GM23338 (cell line): ENCODE data around the gene KCNAB1. TPM values are rescaled to one million over a fixed set of nuclear protein-coding genes. Genes with fewer than 3 reads are reported as not detected.

Experiments used
- ATAC-seq: fragments of 200-7000 bp; cut with Tn5 transposase; 3 replicates; pipeline ENCODE4 v1.9.1; 2020
- DNase-seq: peaks from one replicate; pipeline ENCODE4 v3.0.0-alpha.2; 2015; ENCODE audit warnings: low spot score
- H2AFZ ChIP-seq: fragments of 200-600 bp; sonication (generic); 2 replicates; pipeline ENCODE4 v1.8.0; 2016; ENCODE audit warnings: antibody characterized with exemption, mild to moderate bottlenecking, moderate library complexity
- H3F3A ChIP-seq: fragments of 200-600 bp; sonication (generic); replicated peaks from 2 replicates; pipeline ENCODE4 v1.8.0; 2017; ENCODE audit warnings: antibody characterized with exemption, mixed run types, low read depth
- H3K27ac ChIP-seq: fragments of 200-600 bp; sonication (generic); 2 replicates; pipeline ENCODE4 v1.6.1; 2016; ENCODE audit warnings: low read depth
- H3K27me3 ChIP-seq: fragments of 200-600 bp; sonication (generic); 2 replicates; pipeline ENCODE4 v1.8.0; 2016; ENCODE audit warnings: mild to moderate bottlenecking, mixed run types, moderate library complexity; ENCODE audit not compliant: insufficient read depth
- H3K36me3 ChIP-seq: fragments of 200-600 bp; sonication (generic); 2 replicates; pipeline ENCODE4 v1.8.0; 2016; ENCODE audit warnings: mild to moderate bottlenecking; ENCODE audit not compliant: insufficient read depth
- H3K4me1 ChIP-seq: fragments of 200-600 bp; sonication (generic); 2 replicates; pipeline ENCODE4 v1.8.0; 2016; ENCODE audit warnings: mild to moderate bottlenecking, moderate library complexity; ENCODE audit not compliant: insufficient read depth
- H3K4me2 ChIP-seq: fragments of 200-600 bp; sonication (generic); 2 replicates; pipeline ENCODE4 v1.7.1; 2017; ENCODE audit warnings: mixed run types
- H3K4me3 ChIP-seq: fragments of 200-600 bp; sonication (generic); 2 replicates; pipeline ENCODE4 v1.6.1; 2016; ENCODE audit warnings: mixed run types
- H3K79me2 ChIP-seq: fragments of 200-600 bp; sonication (generic); replicated peaks from 2 replicates; pipeline ENCODE4 v1.8.0; 2017; ENCODE audit warnings: mild to moderate bottlenecking; ENCODE audit not compliant: insufficient read depth
- H3K9me2 ChIP-seq: fragments of 200-600 bp; sonication (generic); 2 replicates; pipeline ENCODE4 v1.8.0; 2017; ENCODE audit not compliant: insufficient read depth
- H4K20me1 ChIP-seq: fragments of 200-600 bp; sonication (generic); replicated peaks from 2 replicates; pipeline ENCODE4 v1.8.0; 2017; ENCODE audit warnings: mild to moderate bottlenecking; ENCODE audit not compliant: insufficient read depth
- H3K27ac Mint-ChIP-seq: 2 replicates; pipeline ENCODE4 v1.8.0; 2020; ENCODE audit warnings: inconsistent platforms, mild to moderate bottlenecking, moderate library complexity, mixed read lengths
- H3K27me3 Mint-ChIP-seq: 3 replicates; pipeline ENCODE4 v1.8.0; 2022; ENCODE audit warnings: low read depth, mild to moderate bottlenecking, moderate library complexity, mixed read lengths, inconsistent platforms; ENCODE audit not compliant: insufficient read depth, poor library complexity
- H3K36me3 Mint-ChIP-seq: 3 replicates; pipeline ENCODE4 v1.8.0; 2021; ENCODE audit warnings: low read depth, mild to moderate bottlenecking, inconsistent platforms, moderate library complexity, mixed read lengths
- H3K4me1 Mint-ChIP-seq: 3 replicates; pipeline ENCODE4 v1.8.0; 2020; ENCODE audit warnings: mild to moderate bottlenecking, inconsistent platforms, mixed read lengths
- H3K4me3 Mint-ChIP-seq: 3 replicates; pipeline ENCODE4 v1.8.0; 2021; ENCODE audit warnings: moderate library complexity, mild to moderate bottlenecking, inconsistent platforms, mixed read lengths
- H3K9me3 Mint-ChIP-seq: 3 replicates; pipeline ENCODE4 v1.8.0; 2020; ENCODE audit warnings: moderate library complexity, mild to moderate bottlenecking, inconsistent platforms, mixed read lengths
- CREB1 ChIP-seq: fragments of 250-450 bp; sonication (Bioruptor Pico); IDR thresholded peaks from 2 replicates; pipeline ENCODE4 v1.5.0; 2020; ENCODE audit warnings: low read depth, mild to moderate bottlenecking, moderate library complexity
- JUNB ChIP-seq: IDR thresholded peaks from one replicate; pipeline ENCODE4 v1.6.1; 2016; ENCODE audit warnings: antibody characterized with exemption; ENCODE audit not compliant: unreplicated experiment
- NANOG ChIP-seq: IDR thresholded peaks from 2 replicates; pipeline ENCODE4 v1.6.1; 2016; ENCODE audit warnings: antibody characterized with exemption, borderline replicate concordance
- ZNF114 ChIP-seq: fragments of 250-450 bp; sonication (Bioruptor Pico); IDR thresholded peaks from 2 replicates; pipeline ENCODE4 v1.5.0; 2020; ENCODE audit warnings: mild to moderate bottlenecking, moderate library complexity
- polyA plus RNA-seq: library from polyadenylated mRNA; unstranded; fragments of >200 nt; fragmentation: Nextera tagmentation; extraction: Ambion mirVana; gene quantifications from 2 replicates; pipeline ENCODE4 v1.2.1, GENCODE V29; 2016
- total RNA-seq: library from RNA; depleted of rRNA; stranded (reverse); fragments of >200 nt; shearing (Covaris generic); gene quantifications from 2 replicates; pipeline ENCODE4 v1.2.3, GENCODE V29; 2014
- TF ChIP-seq, protein P1 (sequence below): IDR thresholded peaks from one replicate; pipeline ENCODE4 v1.6.1; 2018; ENCODE audit warnings: antibody characterized with exemption; ENCODE audit not compliant: unreplicated experiment
- TF ChIP-seq, protein P2 (sequence below): IDR thresholded peaks from 2 replicates; pipeline ENCODE4 v1.6.1; 2016; ENCODE audit warnings: antibody characterized with exemption
- TF ChIP-seq, protein P3 (sequence below), 2 experiments: fragments of 200-600 bp in 1 of 2; sonication (generic) in 1 of 2; conservative IDR thresholded peaks; 2 replicates each; pipeline versions ENCODE4 v1.5.1 to v1.6.1; 2016 to 2017; ENCODE audit warnings: antibody characterized with exemption in 2 of 2, low read depth in 2 of 2, mild to moderate bottlenecking in 2 of 2, moderate library complexity in 1 of 2

Gene KCNAB1
- total and polyA plus RNA-seq, 2 experiments from 2014 or later: 0.69 to 2.6 TPM

DNA sequence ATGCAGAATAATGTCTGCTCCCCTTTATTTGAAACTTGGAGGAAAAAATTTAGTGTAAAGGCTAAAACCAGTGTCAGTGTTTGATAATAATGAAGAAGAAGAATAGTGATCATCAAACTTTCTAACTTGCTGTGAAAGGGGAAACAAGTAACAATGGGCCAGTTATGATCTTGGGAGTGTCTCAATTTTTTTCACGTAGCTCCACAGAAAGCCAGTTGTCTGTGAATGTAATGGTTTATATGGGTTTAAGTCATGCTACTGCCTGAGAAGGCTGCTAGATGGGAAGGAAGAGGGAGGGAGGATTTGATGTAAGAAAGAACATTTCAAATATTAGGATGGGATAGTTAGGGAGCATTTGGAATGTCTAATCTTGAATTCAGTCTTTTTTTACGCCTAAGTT, 455.7 kb downstream of the KCNAB1 start (continued):
- no peak for TF ChIP-seq NANOG
- TF ChIP-seq, protein P1, sequence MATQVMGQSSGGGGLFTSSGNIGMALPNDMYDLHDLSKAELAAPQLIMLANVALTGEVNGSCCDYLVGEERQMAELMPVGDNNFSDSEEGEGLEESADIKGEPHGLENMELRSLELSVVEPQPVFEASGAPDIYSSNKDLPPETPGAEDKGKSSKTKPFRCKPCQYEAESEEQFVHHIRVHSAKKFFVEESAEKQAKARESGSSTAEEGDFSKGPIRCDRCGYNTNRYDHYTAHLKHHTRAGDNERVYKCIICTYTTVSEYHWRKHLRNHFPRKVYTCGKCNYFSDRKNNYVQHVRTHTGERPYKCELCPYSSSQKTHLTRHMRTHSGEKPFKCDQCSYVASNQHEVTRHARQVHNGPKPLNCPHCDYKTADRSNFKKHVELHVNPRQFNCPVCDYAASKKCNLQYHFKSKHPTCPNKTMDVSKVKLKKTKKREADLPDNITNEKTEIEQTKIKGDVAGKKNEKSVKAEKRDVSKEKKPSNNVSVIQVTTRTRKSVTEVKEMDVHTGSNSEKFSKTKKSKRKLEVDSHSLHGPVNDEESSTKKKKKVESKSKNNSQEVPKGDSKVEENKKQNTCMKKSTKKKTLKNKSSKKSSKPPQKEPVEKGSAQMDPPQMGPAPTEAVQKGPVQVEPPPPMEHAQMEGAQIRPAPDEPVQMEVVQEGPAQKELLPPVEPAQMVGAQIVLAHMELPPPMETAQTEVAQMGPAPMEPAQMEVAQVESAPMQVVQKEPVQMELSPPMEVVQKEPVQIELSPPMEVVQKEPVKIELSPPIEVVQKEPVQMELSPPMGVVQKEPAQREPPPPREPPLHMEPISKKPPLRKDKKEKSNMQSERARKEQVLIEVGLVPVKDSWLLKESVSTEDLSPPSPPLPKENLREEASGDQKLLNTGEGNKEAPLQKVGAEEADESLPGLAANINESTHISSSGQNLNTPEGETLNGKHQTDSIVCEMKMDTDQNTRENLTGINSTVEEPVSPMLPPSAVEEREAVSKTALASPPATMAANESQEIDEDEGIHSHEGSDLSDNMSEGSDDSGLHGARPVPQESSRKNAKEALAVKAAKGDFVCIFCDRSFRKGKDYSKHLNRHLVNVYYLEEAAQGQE: no peak
- TF ChIP-seq JUNB: no peak
- TF ChIP-seq, protein P2, sequence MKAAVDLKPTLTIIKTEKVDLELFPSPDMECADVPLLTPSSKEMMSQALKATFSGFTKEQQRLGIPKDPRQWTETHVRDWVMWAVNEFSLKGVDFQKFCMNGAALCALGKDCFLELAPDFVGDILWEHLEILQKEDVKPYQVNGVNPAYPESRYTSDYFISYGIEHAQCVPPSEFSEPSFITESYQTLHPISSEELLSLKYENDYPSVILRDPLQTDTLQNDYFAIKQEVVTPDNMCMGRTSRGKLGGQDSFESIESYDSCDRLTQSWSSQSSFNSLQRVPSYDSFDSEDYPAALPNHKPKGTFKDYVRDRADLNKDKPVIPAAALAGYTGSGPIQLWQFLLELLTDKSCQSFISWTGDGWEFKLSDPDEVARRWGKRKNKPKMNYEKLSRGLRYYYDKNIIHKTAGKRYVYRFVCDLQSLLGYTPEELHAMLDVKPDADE: no peak

DNA sequence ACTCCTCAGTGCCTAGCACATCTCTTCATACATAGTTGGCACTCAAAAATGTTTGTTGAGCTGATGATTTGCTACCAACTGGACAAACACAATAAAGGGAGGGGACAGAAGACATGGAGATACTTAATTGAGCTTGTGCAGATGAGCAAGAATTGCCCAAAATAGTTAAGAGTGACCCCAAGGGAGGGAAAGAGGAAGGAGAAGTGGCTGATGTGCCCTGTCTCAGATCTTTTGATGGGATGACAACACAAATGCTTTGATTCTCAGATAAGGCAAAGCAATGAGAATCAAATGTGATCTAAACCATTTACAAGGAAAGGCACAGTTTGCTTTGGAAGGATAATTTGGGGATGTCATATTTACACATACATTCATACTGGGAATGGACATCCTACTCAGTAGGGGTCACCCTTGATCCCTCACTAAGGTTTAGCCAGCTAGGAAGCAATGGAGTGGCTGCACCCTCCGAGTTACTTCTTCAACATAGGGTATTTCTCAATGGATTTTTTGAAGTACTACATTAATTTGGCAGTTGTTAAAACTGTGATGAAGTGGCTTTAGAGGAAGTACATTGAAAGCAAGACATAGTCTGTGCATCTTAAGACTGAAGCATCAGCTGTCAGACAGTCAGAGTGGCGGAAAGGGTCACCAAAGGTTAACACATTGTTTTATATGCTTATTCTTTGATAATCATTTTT, 456.4 kb downstream of the KCNAB1 start:
- Histone ChIP-seq H3K4me2 (no peak overlapping the region), H3K9me2 (no peaks in the 10 kb centered on the region), H4K20me1 (no peaks in the 10 kb centered on the region), H2AFZ (no peak overlapping the region), H3K4me3 (no peak overlapping the region), H3K36me3 (no peaks in the 10 kb centered on the region), H3K27ac (no peak overlapping the region), H3K4me1 (peaks cover 7% of the 10 kb centered on the region), H3K27me3 (no peaks in the 10 kb centered on the region), H3K79me2 (no peaks in the 10 kb centered on the region), H3F3A (no peaks in the 10 kb centered on the region)
- no peaks in the 10 kb centered on the region for H3K36me3 Mint-ChIP-seq
- peaks cover 1% of the 10 kb centered on the region for H3K27me3 Mint-ChIP-seq
- no peaks in the 10 kb centered on the region for H3K9me3 Mint-ChIP-seq
- H3K4me3 Mint-ChIP-seq: no peak overlapping the region
- TF ChIP-seq CREB1 (CRISPR knock-in tag) (no peak), ZNF114 (CRISPR knock-in tag) (no peak), JUNB (no peak)
- TF ChIP-seq, protein P3, sequence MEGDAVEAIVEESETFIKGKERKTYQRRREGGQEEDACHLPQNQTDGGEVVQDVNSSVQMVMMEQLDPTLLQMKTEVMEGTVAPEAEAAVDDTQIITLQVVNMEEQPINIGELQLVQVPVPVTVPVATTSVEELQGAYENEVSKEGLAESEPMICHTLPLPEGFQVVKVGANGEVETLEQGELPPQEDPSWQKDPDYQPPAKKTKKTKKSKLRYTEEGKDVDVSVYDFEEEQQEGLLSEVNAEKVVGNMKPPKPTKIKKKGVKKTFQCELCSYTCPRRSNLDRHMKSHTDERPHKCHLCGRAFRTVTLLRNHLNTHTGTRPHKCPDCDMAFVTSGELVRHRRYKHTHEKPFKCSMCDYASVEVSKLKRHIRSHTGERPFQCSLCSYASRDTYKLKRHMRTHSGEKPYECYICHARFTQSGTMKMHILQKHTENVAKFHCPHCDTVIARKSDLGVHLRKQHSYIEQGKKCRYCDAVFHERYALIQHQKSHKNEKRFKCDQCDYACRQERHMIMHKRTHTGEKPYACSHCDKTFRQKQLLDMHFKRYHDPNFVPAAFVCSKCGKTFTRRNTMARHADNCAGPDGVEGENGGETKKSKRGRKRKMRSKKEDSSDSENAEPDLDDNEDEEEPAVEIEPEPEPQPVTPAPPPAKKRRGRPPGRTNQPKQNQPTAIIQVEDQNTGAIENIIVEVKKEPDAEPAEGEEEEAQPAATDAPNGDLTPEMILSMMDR (conservative IDR thresholded peaks at IDR 0.05; ENCODE audit: low read depth in 2 of 2): peak in 1 of 2 experiments; percentile 45; a peak in 2 of 4 replicates
- TF ChIP-seq, protein P2: no peak
- peaks cover 7% of the 10 kb centered on the region; the same call in 2 of the 3 replicates for H3K4me1 Mint-ChIP-seq
- ATAC-seq (no peak), DNase-seq (no peak)
- H3K27ac Mint-ChIP-seq: no peak overlapping the region
